Measurements from ENCODE around the gene SELENOF. TPM values are rescaled to one million over a fixed set of nuclear protein-coding genes. Genes with fewer than 3 reads are reported as not detected.

Gene SELENOF
- total RNA-seq, 1 donor from 2014 or later, result 241 TPM

GRCh38 chr1:86828024-86828423 lies 85.9 kb downstream of the SELENOF start:
- TF ChIP-seq EZH2 (IDR thresholded peaks at IDR 0.05) (no peak), CTCF (IDR thresholded peaks at IDR 0.05) (no peak), EZH2phosphoT487 (IDR thresholded peaks at IDR 0.05) (no peak)
- H3K4me2 ChIP-seq, result no peak overlapping the region
- no peak overlapping the region for H2AFZ ChIP-seq (replicated peaks)
- H3K9me3 ChIP-seq (ENCODE audit: low read depth), result no peaks in the 10 kb centered on the region
- H3K4me1 ChIP-seq, result no peaks in the 10 kb centered on the region
- Mint-ChIP-seq H3K27me3 (ENCODE audit: insufficient read depth, low read depth) (peaks cover 4% of the 10 kb centered on the region), H3K9me3 (no peaks in the 10 kb centered on the region), H3K4me3 (no peak overlapping the region), H3K36me3 (no peaks in the 10 kb centered on the region), H3K4me1 (no peaks in the 10 kb centered on the region), H3K27ac (no peak overlapping the region)
- H3F3A ChIP-seq (ENCODE audit: low read depth), result no peaks in the 10 kb centered on the region
- no peak overlapping the region for H3K9ac ChIP-seq
- H3K27me3 ChIP-seq, result no peaks in the 10 kb centered on the region
- H3K36me3 ChIP-seq, result no peaks in the 10 kb centered on the region
- H3K79me2 ChIP-seq (ENCODE audit: low read depth), result no peaks in the 10 kb centered on the region
- H3K4me3 ChIP-seq, result no peak overlapping the region
- DNase-seq (ENCODE audit: low spot score), result no peak
- no peak overlapping the region for H3K27ac ChIP-seq
- H4K20me1 ChIP-seq (ENCODE audit: low read depth), result no peaks in the 10 kb centered on the region

GRCh38 chr1:86826856-86827255 lies 87.1 kb downstream of the SELENOF start:
- Histone ChIP-seq H3K9ac (no peak overlapping the region), H3K4me3 (no peak overlapping the region), H3K27ac (no peak overlapping the region), H4K20me1 (ENCODE audit: low read depth) (no peaks in the 10 kb centered on the region), H3K36me3 (no peaks in the 10 kb centered on the region), H3K27me3 (no peaks in the 10 kb centered on the region), H3K9me3 (ENCODE audit: low read depth) (no peaks in the 10 kb centered on the region), H3K4me2 (no peak overlapping the region), H2AFZ (replicated peaks) (no peak overlapping the region), H3K4me1 (no peaks in the 10 kb centered on the region), H3K79me2 (ENCODE audit: low read depth) (no peaks in the 10 kb centered on the region), H3F3A (ENCODE audit: low read depth) (no peaks in the 10 kb centered on the region)
- Mint-ChIP-seq H3K4me3 (no peak overlapping the region), H3K9me3 (no peaks in the 10 kb centered on the region), H3K27me3 (ENCODE audit: insufficient read depth, low read depth) (peaks cover 4% of the 10 kb centered on the region), H3K27ac (no peak overlapping the region), H3K36me3 (no peaks in the 10 kb centered on the region), H3K4me1 (no peaks in the 10 kb centered on the region)
- DNase-seq (ENCODE audit: low spot score), result no peak
- TF ChIP-seq CTCF (IDR thresholded peaks at IDR 0.05), result no peak
- no peak for TF ChIP-seq EZH2 (IDR thresholded peaks at IDR 0.05)
- TF ChIP-seq EZH2phosphoT487 (IDR thresholded peaks at IDR 0.05), result no peak

- no peaks in the 10 kb centered on the region for H3K4me1 Mint-ChIP-seq
- Histone ChIP-seq H3K36me3 (no peaks in the 10 kb centered on the region), H3F3A (ENCODE audit: low read depth) (no peaks in the 10 kb centered on the region), H3K4me1 (no peaks in the 10 kb centered on the region), H3K9me3 (ENCODE audit: low read depth) (no peaks in the 10 kb centered on the region), H2AFZ (replicated peaks) (no peak overlapping the region), H4K20me1 (ENCODE audit: low read depth) (no peaks in the 10 kb centered on the region), H3K9ac (no peak overlapping the region), H3K79me2 (ENCODE audit: low read depth) (no peaks in the 10 kb centered on the region), H3K4me3 (no peak overlapping the region), H3K4me2 (no peak overlapping the region), H3K27me3 (no peaks in the 10 kb centered on the region), H3K27ac (no peak overlapping the region)
- H3K36me3 Mint-ChIP-seq, result no peaks in the 10 kb centered on the region
- no peaks in the 10 kb centered on the region for H3K9me3 Mint-ChIP-seq
- no peak overlapping the region for H3K4me3 Mint-ChIP-seq
- peaks cover 2% of the 10 kb centered on the region for H3K27me3 Mint-ChIP-seq (ENCODE audit: insufficient read depth, low read depth)
- H3K27ac Mint-ChIP-seq, result no peak overlapping the region
- no peak for TF ChIP-seq EZH2 (IDR thresholded peaks at IDR 0.05)
- TF ChIP-seq EZH2phosphoT487 (IDR thresholded peaks at IDR 0.05), result no peak
- no peak for TF ChIP-seq CTCF (IDR thresholded peaks at IDR 0.05)
- DNase-seq (ENCODE audit: low spot score), result no peak
These were observed 88.6 kb downstream of the SELENOF start for GRCh38 chr1:86825319-86825718.

Data from neural progenitor cell (in vitro differentiated cells).